Nephron (organoid): Measurements from ENCODE around the gene PIP4P1.

ENCODE experiments used
- H3K27ac Mint-ChIP-seq, 3 experiments: 2 replicates each; pipeline ENCODE4 v1.8.0; 2020; ENCODE audit warnings: mixed read lengths in 3 of 3, mild to moderate bottlenecking in 2 of 3, moderate library complexity in 1 of 3
- H3K27me3 Mint-ChIP-seq: 2 replicates; pipeline ENCODE4 v1.8.0; 2021; ENCODE audit warnings: low read depth, mild to moderate bottlenecking, moderate library complexity, mixed read lengths
- H3K36me3 Mint-ChIP-seq: 2 replicates; pipeline ENCODE4 v1.8.0; 2020; ENCODE audit warnings: low read depth, mixed read lengths
- H3K4me1 Mint-ChIP-seq: 2 replicates; pipeline ENCODE4 v1.8.0; 2020; ENCODE audit warnings: mixed read lengths
- H3K4me3 Mint-ChIP-seq, 3 experiments: 2 replicates each; pipeline ENCODE4 v1.8.0; 2020; ENCODE audit warnings: mild to moderate bottlenecking in 3 of 3, mixed read lengths in 3 of 3, moderate library complexity in 2 of 3
- H3K9me3 Mint-ChIP-seq: 2 replicates; pipeline ENCODE4 v1.8.0; 2020; ENCODE audit warnings: mixed read lengths
- TF ChIP-seq, protein P1 (sequence below), 3 experiments: fragments of 200-600 bp; sonication (generic); IDR thresholded peaks; one replicate each; pipeline ENCODE4 v1.5.0; 2021; ENCODE audit warnings: antibody characterized with exemption in 3 of 3; ENCODE audit not compliant: unreplicated experiment in 3 of 3

PIP4P1 gene

DNA sequence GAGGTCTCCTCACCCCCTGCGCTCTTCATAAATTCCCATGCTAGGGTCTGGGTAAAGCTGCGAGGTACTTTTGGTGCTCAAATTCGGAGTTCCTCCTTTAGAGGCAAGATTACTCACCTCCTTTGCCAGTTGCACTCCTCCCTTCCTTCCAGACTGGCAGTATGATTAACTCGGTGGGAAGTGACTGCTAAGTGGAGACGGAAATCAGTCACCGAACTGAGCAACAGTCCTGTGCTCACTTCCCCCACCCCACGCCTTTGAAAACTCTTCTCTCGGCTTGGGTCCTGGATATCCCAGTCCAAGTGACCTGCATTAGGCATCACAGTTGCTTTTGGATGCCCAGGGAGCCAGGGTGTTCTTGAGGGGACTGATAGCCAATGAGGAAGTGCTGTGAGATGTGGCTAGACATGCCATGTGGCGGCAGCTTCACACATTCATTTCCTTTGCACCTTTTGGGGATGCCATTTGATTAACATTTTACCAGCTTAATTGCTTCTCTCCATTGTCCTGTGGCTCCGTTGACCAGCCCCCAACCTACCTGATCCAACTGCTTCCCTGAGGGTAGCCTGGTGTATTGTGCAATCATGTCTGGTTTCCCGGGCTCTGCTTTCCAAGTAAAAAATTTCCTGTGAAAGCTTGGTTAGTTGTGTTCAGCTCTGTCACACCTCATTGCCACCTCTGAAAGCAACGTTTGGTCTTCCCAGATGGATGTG lies 8.8 kb upstream of the PIP4P1 start:
- peak overlapping the region; percentile 56 to 92 (median 90) for H3K27ac Mint-ChIP-seq
- peak overlapping the region; percentile 90 to 93 (median 93) for H3K4me3 Mint-ChIP-seq
- H3K9me3 Mint-ChIP-seq, result no peaks in the 10 kb centered on the region
- peaks cover 16% of the 10 kb centered on the region for H3K4me1 Mint-ChIP-seq
- H3K27me3 Mint-ChIP-seq, result peaks cover 11% of the 10 kb centered on the region
- H3K36me3 Mint-ChIP-seq, result peaks cover 10% of the 10 kb centered on the region
- TF ChIP-seq, protein P1, sequence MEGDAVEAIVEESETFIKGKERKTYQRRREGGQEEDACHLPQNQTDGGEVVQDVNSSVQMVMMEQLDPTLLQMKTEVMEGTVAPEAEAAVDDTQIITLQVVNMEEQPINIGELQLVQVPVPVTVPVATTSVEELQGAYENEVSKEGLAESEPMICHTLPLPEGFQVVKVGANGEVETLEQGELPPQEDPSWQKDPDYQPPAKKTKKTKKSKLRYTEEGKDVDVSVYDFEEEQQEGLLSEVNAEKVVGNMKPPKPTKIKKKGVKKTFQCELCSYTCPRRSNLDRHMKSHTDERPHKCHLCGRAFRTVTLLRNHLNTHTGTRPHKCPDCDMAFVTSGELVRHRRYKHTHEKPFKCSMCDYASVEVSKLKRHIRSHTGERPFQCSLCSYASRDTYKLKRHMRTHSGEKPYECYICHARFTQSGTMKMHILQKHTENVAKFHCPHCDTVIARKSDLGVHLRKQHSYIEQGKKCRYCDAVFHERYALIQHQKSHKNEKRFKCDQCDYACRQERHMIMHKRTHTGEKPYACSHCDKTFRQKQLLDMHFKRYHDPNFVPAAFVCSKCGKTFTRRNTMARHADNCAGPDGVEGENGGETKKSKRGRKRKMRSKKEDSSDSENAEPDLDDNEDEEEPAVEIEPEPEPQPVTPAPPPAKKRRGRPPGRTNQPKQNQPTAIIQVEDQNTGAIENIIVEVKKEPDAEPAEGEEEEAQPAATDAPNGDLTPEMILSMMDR (IDR thresholded peaks at IDR 0.05; ENCODE audit: unreplicated experiment in 3 of 3), result no peak

DNA sequence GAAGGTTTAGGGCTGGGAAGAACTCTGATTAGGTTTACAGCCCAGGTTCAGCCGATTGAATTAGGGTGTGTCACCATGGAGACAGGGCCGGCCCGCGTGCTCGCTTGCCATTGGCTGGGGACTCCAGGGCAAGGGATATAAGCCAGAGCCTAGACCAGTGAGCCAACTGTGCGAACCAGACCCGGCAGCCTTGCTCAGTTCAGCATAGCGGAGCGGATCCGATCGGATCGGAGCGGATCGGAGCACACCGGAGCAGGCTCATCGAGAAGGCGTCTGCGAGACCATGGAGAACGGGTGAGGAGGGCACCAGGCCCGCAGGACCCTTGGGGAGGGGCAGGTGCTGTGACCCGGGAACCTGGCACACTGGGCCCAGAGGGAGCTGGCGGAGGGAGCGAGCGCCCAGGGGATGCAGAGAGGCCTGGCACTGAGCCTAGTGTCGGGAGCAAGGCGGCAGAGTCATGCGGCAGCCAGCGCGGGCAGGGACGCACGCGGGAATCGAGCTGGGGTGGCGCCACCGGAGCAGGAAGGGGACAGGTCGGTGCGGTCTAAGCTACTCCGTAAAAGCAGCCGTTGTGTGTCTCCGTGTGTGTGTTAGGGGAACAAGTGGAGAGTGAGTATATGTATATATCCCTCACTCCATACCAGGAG lies 8.1 kb upstream of the PIP4P1 start, which contains the start of gene PNP:
Gene PNP (plus strand): TSS at position 165 of the 648 bp plus-strand sequence. CDS start 119 bp downstream, at position 284.
- TF ChIP-seq, protein P1 (IDR thresholded peaks at IDR 0.05; ENCODE audit: unreplicated experiment in 3 of 3), result no peak
- Mint-ChIP-seq H3K27ac (peak within 1 kb of the TSS; percentile 56 to 92 (median 90)), H3K36me3 (peaks cover 5% of the 10 kb centered on the region), H3K27me3 (peaks cover 15% of the 10 kb centered on the region), H3K9me3 (no peaks in the 10 kb centered on the region), H3K4me3 (peak within 1 kb of the TSS; percentile 90 to 93 (median 93)), H3K4me1 (peaks cover 16% of the 10 kb centered on the region)

DNA sequence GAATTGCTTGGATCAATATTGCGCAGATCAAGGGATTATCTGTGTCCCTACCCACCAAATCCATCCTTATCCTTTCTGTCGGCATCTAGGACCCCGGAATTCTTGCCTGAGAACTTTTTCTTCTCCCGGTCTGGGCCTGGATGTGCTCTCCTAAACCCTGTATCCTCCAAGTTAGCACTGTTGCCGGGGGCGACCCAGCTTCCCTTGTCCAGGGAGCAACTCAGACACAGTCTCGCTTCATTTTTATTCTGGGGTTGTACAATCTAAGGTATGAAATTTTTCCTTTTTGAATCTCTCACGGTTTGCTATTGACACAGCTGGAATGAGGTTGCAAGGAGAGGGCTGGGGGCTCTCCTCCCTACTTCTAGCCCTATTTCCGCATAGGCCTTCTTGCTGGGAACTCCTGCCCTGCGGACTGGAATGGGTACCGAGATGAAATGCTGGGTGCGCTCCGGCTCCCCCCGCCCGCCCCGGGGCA lies 7.6 kb upstream of the PIP4P1 start:
- Mint-ChIP-seq H3K9me3 (no peaks in the 10 kb centered on the region), H3K27ac (peak overlapping the region; percentile 56 to 92 (median 90)), H3K4me1 (peaks cover 16% of the 10 kb centered on the region), H3K36me3 (no peaks in the 10 kb centered on the region), H3K27me3 (peaks cover 15% of the 10 kb centered on the region), H3K4me3 (peak overlapping the region; percentile 90 to 93 (median 93))
- TF ChIP-seq, protein P1 (IDR thresholded peaks at IDR 0.05; ENCODE audit: unreplicated experiment in 3 of 3), result no peak

DNA sequence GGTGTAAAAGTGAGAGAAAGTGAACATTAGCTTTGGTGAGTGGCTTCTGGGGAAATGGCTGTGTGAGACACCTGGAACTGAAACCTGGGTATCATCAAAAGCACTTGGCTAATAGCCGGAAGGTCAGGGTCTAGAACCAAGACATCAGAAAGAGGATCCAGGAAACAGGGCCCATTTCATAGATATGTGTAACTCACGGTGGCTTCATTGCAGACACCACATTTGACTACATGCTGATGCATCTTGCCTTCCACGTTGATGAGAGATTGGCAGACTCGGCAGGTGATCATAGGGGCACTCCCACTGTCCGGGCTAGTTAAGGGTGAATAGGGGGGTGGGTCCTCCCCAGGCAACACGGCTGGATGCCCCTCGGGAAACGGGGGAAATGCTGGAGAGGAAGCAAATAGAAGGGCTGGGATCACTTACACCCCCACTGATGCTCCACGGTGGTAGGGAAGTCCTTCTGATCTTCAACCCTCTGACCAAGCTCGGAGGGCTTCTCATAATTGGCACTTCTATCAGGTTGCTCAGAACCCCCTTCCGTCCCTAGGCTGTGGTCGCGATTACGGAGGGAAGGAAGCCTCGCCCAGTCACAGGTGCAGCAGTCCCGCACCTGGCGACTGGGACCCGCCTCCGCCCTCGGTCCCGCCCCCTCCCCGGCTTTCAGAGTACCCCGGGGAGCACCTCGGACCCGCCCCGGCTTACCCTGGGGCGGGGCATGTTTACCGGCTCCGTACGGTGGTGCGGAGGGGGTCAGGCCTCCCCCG lies 593 bp downstream of the PIP4P1 start:
- H3K4me3 Mint-ChIP-seq, result peak overlapping the region; percentile 85 to 94 (median 93)
- peaks cover 22% of the 10 kb centered on the region for H3K36me3 Mint-ChIP-seq
- TF ChIP-seq, protein P1 (IDR thresholded peaks at IDR 0.05; ENCODE audit: unreplicated experiment in 3 of 3), result no peak
- peak overlapping the region; percentile 30 to 85 (median 72) for H3K27ac Mint-ChIP-seq
- H3K4me1 Mint-ChIP-seq, result peaks cover 18% of the 10 kb centered on the region
- no peaks in the 10 kb centered on the region for H3K9me3 Mint-ChIP-seq
- H3K27me3 Mint-ChIP-seq, result peaks cover 4% of the 10 kb centered on the region

DNA sequence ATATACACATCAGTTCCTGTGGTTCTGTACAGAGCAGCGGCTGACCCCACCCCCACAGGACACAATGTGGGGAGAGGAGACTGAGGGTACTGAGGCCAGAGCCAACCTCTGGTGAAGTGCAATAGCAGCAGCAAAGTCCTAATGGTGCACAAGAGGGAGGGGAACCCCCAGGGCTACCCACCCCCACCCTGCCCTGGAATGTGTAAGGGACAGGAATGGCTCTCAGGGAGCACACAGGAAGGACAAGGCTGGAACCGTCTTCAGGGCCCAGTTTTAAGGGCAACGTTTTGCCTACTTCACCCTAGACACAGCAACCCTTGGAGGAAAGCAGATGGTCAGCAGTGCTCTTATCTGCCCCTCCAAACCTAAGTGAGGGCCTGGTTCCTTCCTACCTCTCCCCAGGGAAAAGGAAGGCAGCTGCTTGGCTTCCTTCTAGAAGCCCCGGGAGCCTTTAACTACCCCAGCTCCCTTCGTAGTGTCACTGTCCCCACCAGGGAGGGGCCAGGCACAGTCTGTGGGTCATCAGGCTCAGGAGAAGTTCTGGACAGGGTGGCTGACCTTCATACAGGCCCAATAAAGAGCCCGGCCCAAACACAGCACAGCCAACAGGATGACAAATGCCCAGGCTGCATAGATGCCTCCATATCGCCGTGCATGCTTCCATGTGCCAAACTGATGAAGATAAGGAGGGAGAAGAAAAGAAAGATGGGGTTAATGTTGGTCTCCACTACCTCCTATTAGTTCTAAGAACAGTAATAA lies 3.0 kb downstream of the PIP4P1 start:
- peaks cover 18% of the 10 kb centered on the region for H3K4me1 Mint-ChIP-seq
- no peak overlapping the region for H3K27ac Mint-ChIP-seq
- H3K4me3 Mint-ChIP-seq, result peak overlapping the region; percentile 53 to 94 (median 93)
- no peaks in the 10 kb centered on the region for H3K27me3 Mint-ChIP-seq
- peaks cover 22% of the 10 kb centered on the region for H3K36me3 Mint-ChIP-seq
- no peaks in the 10 kb centered on the region for H3K9me3 Mint-ChIP-seq
- TF ChIP-seq, protein P1 (IDR thresholded peaks at IDR 0.05; ENCODE audit: unreplicated experiment in 3 of 3), result no peak
